GM12892 (cell line): ENCODE results near the gene THOC2.

Source experiments
- POLR2A ChIP-seq: IDR thresholded peaks from 2 replicates; pipeline ENCODE4 v1.6.1; 2011; ENCODE audit warnings: low read depth, low read length, control low read depth
- POLR2AphosphoS5 ChIP-seq: IDR thresholded peaks from 2 replicates; pipeline ENCODE4 v1.6.1; 2011; ENCODE audit warnings: low read depth, low read length, control low read depth
- TAF1 ChIP-seq: IDR thresholded peaks from 2 replicates; pipeline ENCODE4 v1.6.1; 2011; ENCODE audit warnings: low read depth, mild to moderate bottlenecking, control low read depth, low read length, borderline replicate concordance

DNA sequence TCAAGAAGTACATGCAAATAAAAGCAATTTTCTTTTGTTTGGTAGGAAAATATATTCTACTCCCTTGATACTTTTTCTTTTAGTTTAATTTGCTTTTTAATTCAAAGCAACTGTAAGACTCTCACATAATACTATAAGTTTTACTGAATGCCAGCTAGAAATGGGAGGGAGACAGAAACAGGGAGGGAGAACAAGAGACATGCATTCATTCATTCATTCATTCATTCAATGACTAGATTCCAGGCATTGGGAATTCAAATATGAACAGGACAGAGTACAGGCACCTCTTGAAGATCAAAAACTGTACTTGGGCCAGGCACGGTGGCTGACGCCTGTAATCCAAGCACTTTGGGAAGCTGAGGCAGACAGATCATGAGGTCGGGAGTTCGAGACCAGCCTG is 85.6 kb downstream of the THOC2 start:
- TF ChIP-seq POLR2A = no peak
- no peak for TF ChIP-seq TAF1
- no peak for TF ChIP-seq POLR2AphosphoS5
